Caki2 (cell line): ENCODE data around the gene HDHD2. TPM values are rescaled to one million over a fixed set of nuclear protein-coding genes. Genes with fewer than 3 reads are reported as not detected.

Experiments used
- DNase-seq: peaks from one replicate; pipeline ENCODE4 v3.0.0-alpha.2; 2015; ENCODE audit warnings: low read depth
- in situ Hi-C: cut with HindIII; loops from 2 replicates; pipeline ENCODE4 v1.10.0; 2016; ENCODE audit warnings: low sequenced_read_pairs, low pct_unique_long_range_greater_than_20kb, mixed read lengths
- total RNA-seq: library from RNA; depleted of rRNA; stranded (reverse); fragments of >200 nt; shearing (Covaris generic); gene quantifications from 2 replicates; pipeline ENCODE4 v1.2.3, GENCODE V29; 2014; ENCODE audit warnings: low replicate concordance; rRNA removed

HDHD2 gene
- total RNA-seq, 1 experiment from 2014 or later: 2.2 TPM

GRCh38 chr18:47087676-47088075 is 62.6 kb downstream of the HDHD2 start:
- no peak for DNase-seq
- in situ Hi-C loops: no loop called here

- in situ Hi-C loops: no loop called here
- no peak for DNase-seq
Measured at GRCh38 chr18:47081578-47081977, 68.7 kb downstream of the HDHD2 start.

GRCh38 chr18:47080872-47081271 is 69.4 kb downstream of the HDHD2 start:
- in situ Hi-C loops: no loop called here
- DNase-seq: no peak

- no peak for DNase-seq
- in situ Hi-C loops: no loop called here
Measured at GRCh38 chr18:47077111-47077510, 73.2 kb downstream of the HDHD2 start.

DNA sequence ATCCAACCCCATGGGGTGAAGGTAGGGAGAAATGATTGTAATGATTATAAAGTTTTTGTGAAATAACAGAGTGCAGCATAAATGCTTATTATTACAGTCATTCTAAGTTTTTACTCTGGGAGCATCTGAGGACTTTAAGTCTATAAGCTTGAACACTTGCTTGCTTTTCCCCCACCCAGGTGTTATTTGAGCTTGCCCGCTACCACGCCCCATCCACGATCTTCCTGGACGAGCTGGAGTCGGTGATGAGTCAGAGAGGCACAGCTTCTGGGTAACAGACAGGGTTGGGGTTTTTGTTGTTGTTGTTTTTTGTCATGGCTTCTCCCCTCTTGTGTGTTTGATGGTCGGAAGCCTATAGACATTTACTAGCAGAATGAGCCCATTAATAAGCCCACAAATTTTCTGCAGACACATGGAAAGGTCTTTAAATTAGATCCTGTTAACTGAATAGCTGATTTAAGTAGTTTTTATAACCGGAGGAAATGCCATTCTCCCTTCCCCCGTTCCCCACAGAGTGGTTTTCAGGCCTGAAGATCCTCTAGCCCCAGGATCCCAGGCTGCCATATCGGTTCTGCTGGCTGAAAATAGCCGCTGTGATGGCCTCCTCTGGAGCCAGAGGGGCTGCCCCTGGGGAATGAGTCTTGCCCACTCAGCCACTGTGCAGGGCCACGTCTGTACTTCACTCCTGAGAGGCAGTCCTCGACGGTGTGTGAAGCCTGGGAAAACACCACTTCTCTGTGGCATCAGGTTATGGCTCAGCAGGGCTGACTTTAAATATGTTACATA is 75.0 kb downstream of the HDHD2 start:
- in situ Hi-C loops: no loop called here
- no peak for DNase-seq

GRCh38 chr18:47067648-47068047 is 82.7 kb downstream of the HDHD2 start:
- in situ Hi-C loops: no loop called here
- no peak for DNase-seq

DNA sequence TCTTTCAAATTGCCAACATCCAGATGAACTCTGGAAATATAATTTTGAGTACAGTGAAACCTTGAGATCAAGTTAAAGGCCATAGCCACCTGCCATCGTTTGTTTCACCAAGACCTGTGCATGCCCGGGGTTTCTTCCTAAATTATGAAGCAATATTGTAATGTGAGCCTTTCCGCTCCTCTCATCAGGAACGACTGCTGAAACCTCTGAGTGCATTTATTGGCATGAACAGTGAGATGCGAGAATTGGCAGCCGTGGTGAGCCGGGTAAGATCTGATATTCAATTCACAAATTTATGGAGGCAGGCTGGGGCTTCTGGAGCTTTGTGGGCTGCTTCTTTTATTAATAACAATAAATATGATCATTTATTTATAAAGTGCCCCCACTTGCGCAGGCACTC is 87.2 kb downstream of the HDHD2 start:
- no peak for DNase-seq
- in situ Hi-C loops: no loop called here

GRCh38 chr18:47062471-47062870 is 87.8 kb downstream of the HDHD2 start:
- DNase-seq: no peak

More at GRCh38 chr18:47062471-47062870, 87.8 kb downstream of the HDHD2 start:
- in situ Hi-C loops: no loop called here

Other genes with a start within 250 kb of the HDHD2 start
- 2.2 and 6.4 TPM in 2 replicates for gene PIAS2, start 233.0 kb downstream of the HDHD2 start, total RNA-seq
- 1.2 and 10.5 TPM in 2 replicates for gene KATNAL2, start 232.9 kb downstream of the HDHD2 start, total RNA-seq
- gene ELOA2, start 114.9 kb downstream of the HDHD2 start, total RNA-seq: not detected in 2 replicates
- 18.7 and 45.1 TPM in 2 replicates for gene IER3IP1, start 25.9 kb upstream of the HDHD2 start, total RNA-seq
- not detected in 2 replicates for gene SKOR2, start 101.2 kb upstream of the HDHD2 start, total RNA-seq